OCI-LY7 (cell line): Measurements from ENCODE around the gene SPNS1.

ENCODE experiments used
- EZH2phosphoT487 ChIP-seq: fragments of 200-600 bp; sonication (generic); IDR thresholded peaks from 2 replicates; pipeline ENCODE4 v1.6.1; 2018; ENCODE audit warnings: low read depth, borderline replicate concordance, mild to moderate bottlenecking, mixed run types, antibody characterized with exemption, low read length, moderate library complexity, mixed read lengths
- TF ChIP-seq, protein P1 (sequence below): fragments of 200-600 bp; sonication (generic); conservative IDR thresholded peaks from 2 replicates; pipeline ENCODE4 v1.5.1; 2014; ENCODE audit warnings: mild to moderate bottlenecking, antibody characterized with exemption, low read length, moderate library complexity, mixed read lengths

DNA sequence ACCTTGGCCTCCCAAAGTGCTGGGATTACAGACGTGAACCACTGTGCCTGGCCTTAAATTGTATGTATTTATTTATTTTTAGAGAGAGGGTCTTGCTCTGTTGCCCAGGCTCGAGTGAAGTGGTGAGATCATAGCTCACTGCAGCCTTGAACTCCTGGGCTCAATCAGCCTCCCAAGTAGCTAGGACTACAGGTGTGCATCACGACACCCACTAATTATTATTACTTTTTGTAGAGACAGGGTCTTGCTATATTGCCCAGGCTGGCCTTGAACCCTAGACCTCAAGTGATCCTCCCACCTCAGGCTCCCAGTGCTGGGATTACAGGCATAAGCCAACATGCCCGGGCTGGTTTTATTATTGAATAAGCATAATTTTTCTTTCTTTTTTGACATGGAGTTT, 27.9 kb upstream of the SPNS1 start:
- TF ChIP-seq, protein P1, sequence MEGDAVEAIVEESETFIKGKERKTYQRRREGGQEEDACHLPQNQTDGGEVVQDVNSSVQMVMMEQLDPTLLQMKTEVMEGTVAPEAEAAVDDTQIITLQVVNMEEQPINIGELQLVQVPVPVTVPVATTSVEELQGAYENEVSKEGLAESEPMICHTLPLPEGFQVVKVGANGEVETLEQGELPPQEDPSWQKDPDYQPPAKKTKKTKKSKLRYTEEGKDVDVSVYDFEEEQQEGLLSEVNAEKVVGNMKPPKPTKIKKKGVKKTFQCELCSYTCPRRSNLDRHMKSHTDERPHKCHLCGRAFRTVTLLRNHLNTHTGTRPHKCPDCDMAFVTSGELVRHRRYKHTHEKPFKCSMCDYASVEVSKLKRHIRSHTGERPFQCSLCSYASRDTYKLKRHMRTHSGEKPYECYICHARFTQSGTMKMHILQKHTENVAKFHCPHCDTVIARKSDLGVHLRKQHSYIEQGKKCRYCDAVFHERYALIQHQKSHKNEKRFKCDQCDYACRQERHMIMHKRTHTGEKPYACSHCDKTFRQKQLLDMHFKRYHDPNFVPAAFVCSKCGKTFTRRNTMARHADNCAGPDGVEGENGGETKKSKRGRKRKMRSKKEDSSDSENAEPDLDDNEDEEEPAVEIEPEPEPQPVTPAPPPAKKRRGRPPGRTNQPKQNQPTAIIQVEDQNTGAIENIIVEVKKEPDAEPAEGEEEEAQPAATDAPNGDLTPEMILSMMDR = no peak
- TF ChIP-seq EZH2phosphoT487 = no peak
